ENCODE results near the gene VKORC1L1. TPM values are rescaled to one million over a fixed set of nuclear protein-coding genes. Genes with fewer than 3 reads are reported as not detected.
"Not testable (repeated sequence)": the region's sequence is repeated elsewhere in the genome, so short reads cannot be mapped to it uniquely, and the experiment has no call there.

Gene VKORC1L1
- total and polyA plus RNA-seq, 9 of the 15 experiments (the other 6 are each of a cell fraction or from before 2014, with no cell fraction given), result 6.8 to 36.5 (median 19.3) TPM

GRCh38 chr7:65879292-65880153 is 6.6 kb downstream of the VKORC1L1 start (continued):
- TF ChIP-seq ZNF407 (IDR thresholded peaks at IDR 0.05; ENCODE audit: low read depth), result 0 out of 2 replicates have a peak, but pooled peaks have one; percentile 18
- peak; percentile 54; the same call in 1 of the 2 replicates for TF ChIP-seq PTBP1 (IDR thresholded peaks at IDR 0.05; ENCODE audit: low read depth, low read length)
- TF ChIP-seq MYBL2 (IDR thresholded peaks at IDR 0.05; ENCODE audit: low read depth), result 0 out of 2 replicates have a peak, but pooled peaks have one; percentile 29
- not testable (repeated sequence) for TF ChIP-seq MYBL2 (CRISPR knock-in tag; IDR thresholded peaks at IDR 0.05; ENCODE audit: borderline replicate concordance)
- TF ChIP-seq NFRKB (IDR thresholded peaks at IDR 0.05; ENCODE audit: low read depth), result 0 out of 2 replicates have a peak, but pooled peaks have one; percentile 31
- TF ChIP-seq SUPT5H (IDR thresholded peaks at IDR 0.05), result peak; percentile 19; the same call in 1 of the 2 replicates
- 0 out of 2 replicates have a peak, but pooled peaks have one; percentile 42 for TF ChIP-seq ZC3H8 (IDR thresholded peaks at IDR 0.05)
- TF ChIP-seq ZBTB5 (IDR thresholded peaks at IDR 0.05), result 0 out of 2 replicates have a peak, but pooled peaks have one; percentile 17
- 0 out of 2 replicates have a peak, but pooled peaks have one; percentile 57 for TF ChIP-seq LARP7 (IDR thresholded peaks at IDR 0.05)

DNA sequence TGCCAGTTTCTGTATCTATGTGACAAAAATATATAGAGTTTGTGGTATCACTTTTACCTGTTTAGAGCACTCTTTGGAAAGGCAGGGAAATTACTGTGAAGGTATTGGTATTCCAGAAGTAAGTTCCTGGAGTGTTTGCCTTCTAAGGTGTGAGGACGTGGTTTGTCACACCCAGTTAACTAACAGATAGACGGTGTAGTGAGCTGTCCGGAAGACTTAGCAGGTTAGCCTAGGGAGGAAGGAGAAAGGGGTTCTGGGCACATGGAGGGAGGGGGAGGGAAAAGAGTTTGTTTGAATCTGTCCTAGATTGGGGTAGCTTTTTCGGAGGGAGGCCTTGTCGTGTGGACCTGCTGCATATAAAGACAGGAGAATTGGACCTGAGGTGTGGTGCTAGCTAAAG is 7.4 kb downstream of the VKORC1L1 start:
- CTCF ChIA-PET (ENCODE audit: low intra/inter-chr PET ratio); H3K4me1 ChIP-seq (replicated peaks in 1 of 2; ENCODE audit: control insufficient read depth in 2 of 2, insufficient read depth in 2 of 2, low read length in 2 of 2); H3K4me2 ChIP-seq (ENCODE audit: insufficient read depth, low read length); H3K27ac ChIP-seq (ENCODE audit: extremely low read depth, low read depth, low read length); H4K20me1 ChIP-seq (replicated peaks; ENCODE audit: control insufficient read depth, insufficient read depth, low read length); FAIRE-seq; in situ Hi-C loops (cut with MboI); H3K4me3 ChIP-seq; H3K9ac ChIP-seq (ENCODE audit: insufficient read depth in 1 of 2, low read depth in 2 of 2, low read length in 2 of 2); DNase-seq (ENCODE audit: extremely low read depth in 1 of 4, low spot score in 3 of 4); intact Hi-C loops (cut with micrococcal nuclease); ATAC-seq; H3K27me3 ChIP-seq (ENCODE audit: control insufficient read depth in 2 of 2, insufficient read depth in 2 of 2, low read length in 2 of 2); H3K9me1 ChIP-seq (ENCODE audit: control insufficient read depth, insufficient read depth, low read length); BruUV-seq (replicated peaks); H2AFZ ChIP-seq (ENCODE audit: low read depth, low read length); H3K9me3 ChIP-seq (replicated peaks; ENCODE audit: control insufficient read depth, insufficient read depth, low read depth, low read length); POLR2A ChIA-PET: not testable (repeated sequence)
- 72% methylated on average over 5 of the region's 5 CpGs for WGBS (ENCODE audit: insufficient coverage, low coverage, missing lambda C conversion rate)
- peaks cover 22% of the 10 kb centered on the region for H3K36me3 ChIP-seq (ENCODE audit: control insufficient read depth, insufficient read depth, low read length)
- peaks cover 67% of the 10 kb centered on the region for H3K79me2 ChIP-seq (ENCODE audit: control insufficient read depth, insufficient read depth, low read length)
